Suprapubic skin (tissue), 4 donors: Measurements from ENCODE around the gene KCNJ6.

Source experiments
- POLR2A ChIP-seq, 2 donors: fragments of 450-650 bp; IDR thresholded peaks; one replicate each; pipeline ENCODE4 v1.6.1; 2017; ENCODE audit warnings: antibody characterized with exemption in 2 of 2, mild to moderate bottlenecking in 2 of 2, moderate library complexity in 2 of 2
- POLR2AphosphoS5 ChIP-seq, 3 donors: sonication (generic); formaldehyde crosslinking; IDR thresholded peaks; one replicate each; pipeline ENCODE4 v1.6.1; 2017; ENCODE audit warnings: antibody characterized with exemption in 3 of 3
- TF ChIP-seq, protein P1 (sequence below), 2 donors: fragments of 200-600 bp in 1 of 2; fragments of 450-650 bp in 1 of 2; sonication (generic) in 1 of 2; IDR thresholded peaks; one replicate each; pipeline ENCODE4 v1.5.1; 2016 to 2019; ENCODE audit warnings: antibody characterized with exemption in 2 of 2, mild to moderate bottlenecking in 1 of 2, moderate library complexity in 1 of 2

DNA sequence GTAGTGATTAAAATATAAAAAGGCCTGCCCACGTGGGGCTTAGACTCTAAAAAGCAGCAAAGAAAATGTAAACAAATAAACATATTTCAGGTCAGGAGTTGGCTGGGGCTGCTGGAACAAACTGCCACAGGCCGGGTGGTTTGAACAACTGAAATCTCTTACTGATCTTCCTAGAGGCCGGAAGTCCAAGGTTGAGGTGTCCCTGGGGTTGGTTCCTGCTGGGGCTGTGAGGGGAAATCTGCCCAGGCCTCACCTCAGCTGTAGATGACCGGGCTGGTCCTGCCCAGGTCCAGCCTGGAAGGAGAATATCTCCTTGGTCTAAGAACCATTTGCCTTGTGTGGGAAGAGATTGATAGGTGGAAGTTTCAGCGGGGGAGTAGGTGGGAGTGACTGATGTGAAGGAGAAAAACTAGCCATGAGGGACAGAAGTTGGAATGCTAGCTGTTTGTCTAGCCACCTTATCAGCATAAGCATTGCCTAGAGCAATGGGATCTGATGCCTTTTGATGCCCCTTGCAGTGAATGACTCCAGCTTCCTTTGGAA is 328.6 kb downstream of the KCNJ6 start:
- TF ChIP-seq, protein P1, sequence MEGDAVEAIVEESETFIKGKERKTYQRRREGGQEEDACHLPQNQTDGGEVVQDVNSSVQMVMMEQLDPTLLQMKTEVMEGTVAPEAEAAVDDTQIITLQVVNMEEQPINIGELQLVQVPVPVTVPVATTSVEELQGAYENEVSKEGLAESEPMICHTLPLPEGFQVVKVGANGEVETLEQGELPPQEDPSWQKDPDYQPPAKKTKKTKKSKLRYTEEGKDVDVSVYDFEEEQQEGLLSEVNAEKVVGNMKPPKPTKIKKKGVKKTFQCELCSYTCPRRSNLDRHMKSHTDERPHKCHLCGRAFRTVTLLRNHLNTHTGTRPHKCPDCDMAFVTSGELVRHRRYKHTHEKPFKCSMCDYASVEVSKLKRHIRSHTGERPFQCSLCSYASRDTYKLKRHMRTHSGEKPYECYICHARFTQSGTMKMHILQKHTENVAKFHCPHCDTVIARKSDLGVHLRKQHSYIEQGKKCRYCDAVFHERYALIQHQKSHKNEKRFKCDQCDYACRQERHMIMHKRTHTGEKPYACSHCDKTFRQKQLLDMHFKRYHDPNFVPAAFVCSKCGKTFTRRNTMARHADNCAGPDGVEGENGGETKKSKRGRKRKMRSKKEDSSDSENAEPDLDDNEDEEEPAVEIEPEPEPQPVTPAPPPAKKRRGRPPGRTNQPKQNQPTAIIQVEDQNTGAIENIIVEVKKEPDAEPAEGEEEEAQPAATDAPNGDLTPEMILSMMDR (IDR thresholded peaks at IDR 0.05): no peak
- no peak for TF ChIP-seq POLR2AphosphoS5 (IDR thresholded peaks at IDR 0.05)
- no peak for TF ChIP-seq POLR2A (IDR thresholded peaks at IDR 0.05)
